ENCODE results near the gene AHR. TPM values are rescaled to one million over a fixed set of nuclear protein-coding genes. Genes with fewer than 3 reads are reported as not detected.

AHR gene
- total and polyA plus RNA-seq, 4 experiments from 2014 or later: 5.3 to 38.8 (median 27.3) TPM

DNA sequence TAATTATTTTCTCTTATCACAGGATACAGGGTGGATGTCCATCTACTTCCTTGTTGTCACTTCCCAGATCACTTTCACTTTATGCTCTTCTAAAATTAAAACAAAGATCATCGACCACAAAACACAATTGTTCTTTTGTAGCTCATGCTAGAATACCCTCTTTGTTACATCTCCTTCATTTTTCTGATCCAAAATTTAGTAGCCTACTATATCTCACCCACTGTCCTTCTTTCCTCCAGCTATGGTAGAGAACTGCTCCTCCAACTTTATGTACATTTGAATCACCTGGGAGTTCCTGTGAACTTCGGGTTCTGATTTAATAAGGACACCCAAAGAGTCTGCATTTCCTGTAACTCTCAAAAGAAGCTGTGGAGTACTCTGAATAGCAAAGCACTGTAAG lies 1.2 kb upstream of the AHR start:
- H3K36me3 ChIP-seq (ENCODE audit: insufficient read depth, low read length): no peaks in the 10 kb centered on the region
- peak overlapping the region; percentile 90 for H3K27ac ChIP-seq (ENCODE audit: low read depth, low read length)
- peaks cover 0 to 3% (median 0%) of the 10 kb centered on the region in 8 donors for H3K9me3 Mint-ChIP-seq
- no peaks in the 10 kb centered on the region for H3K27me3 Mint-ChIP-seq
- H3K27me3 ChIP-seq (ENCODE audit: insufficient read depth, low read length): no peaks in the 10 kb centered on the region
- H3K36me3 Mint-ChIP-seq: peaks cover 0 to 9% of the 10 kb centered on the region in 2 donors
- H3K4me1 ChIP-seq (ENCODE audit: insufficient read depth, low read length): peaks cover 38% of the 10 kb centered on the region
- H3K4me3 ChIP-seq (ENCODE audit: low read length in 2 of 2): no peak overlapping the region
- H3K4me1 Mint-ChIP-seq: peaks cover 21 to 29% (median 23%) of the 10 kb centered on the region in 4 donors
- peak overlapping the region; percentile 86 to 94 (median 91) for H3K27ac Mint-ChIP-seq
- peak overlapping the region; percentile 81 to 100 (median 92) for H3K4me3 Mint-ChIP-seq
- POLR2A ChIA-PET (ENCODE audit: partially characterized antibody): interaction anchor here (1.0 to 4.0 kb wide), 13 partner anchors 9 to 876 kb away, joined by 3 to 67 read pairs (median 7); partner anchors contain the start of genes BZW2 and CRPPA
- CTCF ChIA-PET (ENCODE audit: partially characterized antibody): interaction anchor here (1.6 to 3.1 kb wide), 3 partner anchors 10 to 314 kb away, joined by 4 to 12 read pairs (median 11); no protein-coding TSS in a partner anchor
- DNase-seq: no peak
- intact Hi-C loops (cut with micrococcal nuclease): no loop called here
- no peaks in the 10 kb centered on the region for H3K9me3 ChIP-seq (ENCODE audit: control insufficient read depth in 1 of 2, low read length in 2 of 2)

GRCh38 chr7:17298840-17299482 lies 509 bp downstream of the AHR start:
- peaks cover 0 to 3% (median 0%) of the 10 kb centered on the region in 8 donors for H3K9me3 Mint-ChIP-seq
- POLR2A ChIA-PET (ENCODE audit: partially characterized antibody): interaction anchor here (0.7 to 4.0 kb wide), 27 partner anchors 9 to 653 kb away, joined by 3 to 67 read pairs (median 4); partner anchors contain the start of genes ANKMY2 and BZW2
- CTCF ChIA-PET (ENCODE audit: partially characterized antibody): interaction anchor here (0.8 to 3.1 kb wide), 7 partner anchors 9 to 316 kb away, joined by 3 to 12 read pairs (median 4); no protein-coding TSS in a partner anchor

GRCh38 chr7:17299483-17299991 lies 1.1 kb downstream of the AHR start:
- no peaks in the 10 kb centered on the region for H3K36me3 ChIP-seq (ENCODE audit: insufficient read depth, low read length)
- Mint-ChIP-seq H3K4me3 (peak overlapping the region; percentile 92 to 100 (median 96)), H3K36me3 (peaks cover 0 to 9% of the 10 kb centered on the region in 2 donors), H3K27ac (peak overlapping the region; percentile 86 to 100 (median 95)), H3K9me3 (peaks cover 0 to 3% (median 0%) of the 10 kb centered on the region in 8 donors), H3K4me1 (peaks cover 27 to 36% (median 34%) of the 10 kb centered on the region in 4 donors), H3K27me3 (no peaks in the 10 kb centered on the region)
- H3K4me3 ChIP-seq (ENCODE audit: low read length in 2 of 2): peak overlapping the region; percentile 90 to 93
- H3K27ac ChIP-seq (ENCODE audit: low read depth, low read length): peak overlapping the region; percentile 90
- intact Hi-C loops (cut with micrococcal nuclease): loop anchor here (2.0 kb wide), 2 partner anchors 157 to 641 kb away; partner anchors contain the start of gene SNX13
- no peaks in the 10 kb centered on the region for H3K27me3 ChIP-seq (ENCODE audit: insufficient read depth, low read length)
- peak in 4 of 5 donors; percentile 40 to 55 (median 46) for DNase-seq
- H3K9me3 ChIP-seq (ENCODE audit: control insufficient read depth in 1 of 2, low read length in 2 of 2): no peaks in the 10 kb centered on the region
- CTCF ChIA-PET (ENCODE audit: partially characterized antibody): interaction anchor here (0.7 to 3.1 kb wide), 6 partner anchors 10 to 316 kb away, joined by 3 to 12 read pairs (median 3); no protein-coding TSS in a partner anchor
- peaks cover 56% of the 10 kb centered on the region for H3K4me1 ChIP-seq (ENCODE audit: insufficient read depth, low read length)
- POLR2A ChIA-PET (ENCODE audit: partially characterized antibody): interaction anchor here (0.6 to 4.0 kb wide), 17 partner anchors 8 to 654 kb away, joined by 3 to 67 read pairs (median 6); partner anchors contain the start of genes ANKMY2 and BZW2

More at GRCh38 chr7:17298840-17299482, 509 bp downstream of the AHR start:
- Mint-ChIP-seq H3K4me3 (peak overlapping the region; percentile 92 to 100 (median 96)), H3K27me3 (no peaks in the 10 kb centered on the region), H3K36me3 (peaks cover 0 to 9% of the 10 kb centered on the region in 2 donors), H3K4me1 (peaks cover 27 to 36% (median 29%) of the 10 kb centered on the region in 4 donors), H3K27ac (peak overlapping the region; percentile 86 to 100 (median 95))
- peak overlapping the region; percentile 90 for H3K27ac ChIP-seq (ENCODE audit: low read depth, low read length)
- peak overlapping the region; percentile 90 to 93 for H3K4me3 ChIP-seq (ENCODE audit: low read length in 2 of 2)
- no peaks in the 10 kb centered on the region for H3K27me3 ChIP-seq (ENCODE audit: insufficient read depth, low read length)
- no peaks in the 10 kb centered on the region for H3K36me3 ChIP-seq (ENCODE audit: insufficient read depth, low read length)
- no peaks in the 10 kb centered on the region for H3K9me3 ChIP-seq (ENCODE audit: control insufficient read depth in 1 of 2, low read length in 2 of 2)
- peaks cover 50% of the 10 kb centered on the region for H3K4me1 ChIP-seq (ENCODE audit: insufficient read depth, low read length)
- DNase-seq: peak; percentile 62 to 74 (median 71)
- intact Hi-C loops (cut with micrococcal nuclease): loop anchor here (1.0 to 2.0 kb wide), 4 partner anchors 65 to 653 kb away; partner anchors contain the start of genes BZW2 and SNX13

GRCh38 chr7:17300012-17300411 lies 1.6 kb downstream of the AHR start:
- POLR2A ChIA-PET (ENCODE audit: partially characterized antibody): interaction anchor here (0.6 to 4.0 kb wide), 16 partner anchors 8 to 654 kb away, joined by 3 to 67 read pairs (median 6); partner anchors contain the start of genes ANKMY2 and BZW2
- peaks cover 0 to 3% (median 0%) of the 10 kb centered on the region in 8 donors for H3K9me3 Mint-ChIP-seq

GRCh38 chr7:17300437-17300836 lies 2.0 kb downstream of the AHR start:
- Histone ChIP-seq H3K36me3 (ENCODE audit: insufficient read depth, low read length) (no peaks in the 10 kb centered on the region), H3K4me1 (ENCODE audit: insufficient read depth, low read length) (peaks cover 65% of the 10 kb centered on the region), H3K9me3 (ENCODE audit: control insufficient read depth in 1 of 2, low read length in 2 of 2) (no peaks in the 10 kb centered on the region), H3K27ac (ENCODE audit: low read depth, low read length) (peak overlapping the region; percentile 90), H3K4me3 (ENCODE audit: low read length in 2 of 2) (peak overlapping the region; percentile 90 to 93), H3K27me3 (ENCODE audit: insufficient read depth, low read length) (no peaks in the 10 kb centered on the region)
- no peaks in the 10 kb centered on the region for H3K27me3 Mint-ChIP-seq
- H3K27ac Mint-ChIP-seq: peak overlapping the region in 6 of 7 donors; percentile 86 to 100 (median 95)
- peaks cover 27 to 43% (median 39%) of the 10 kb centered on the region in 4 donors for H3K4me1 Mint-ChIP-seq
- DNase-seq: no peak
- intact Hi-C loops (cut with micrococcal nuclease): loop anchor here (5.0 kb wide), 1 partner anchor 347 kb away; no protein-coding TSS in a partner anchor
- POLR2A ChIA-PET (ENCODE audit: partially characterized antibody): interaction anchor here (0.6 to 4.0 kb wide), 11 partner anchors 7 to 654 kb away, joined by 3 to 67 read pairs (median 7); partner anchors contain the start of genes ANKMY2 and BZW2
- H3K36me3 Mint-ChIP-seq: peaks cover 0 to 11% of the 10 kb centered on the region in 2 donors
- H3K4me3 Mint-ChIP-seq: peak overlapping the region; percentile 92 to 100 (median 96)
- CTCF ChIA-PET (ENCODE audit: partially characterized antibody): interaction anchor here (1.1 to 3.1 kb wide), 2 partner anchors 9 to 237 kb away, joined by 3 to 23 read pairs; no protein-coding TSS in a partner anchor
- H3K9me3 Mint-ChIP-seq: peaks cover 0 to 3% (median 0%) of the 10 kb centered on the region in 8 donors

More at GRCh38 chr7:17300012-17300411, 1.6 kb downstream of the AHR start:
- CTCF ChIA-PET (ENCODE audit: partially characterized antibody): interaction anchor here (0.7 to 3.1 kb wide), 5 partner anchors 9 to 317 kb away, joined by 3 to 12 read pairs (median 3); no protein-coding TSS in a partner anchor
- Histone ChIP-seq H3K27me3 (ENCODE audit: insufficient read depth, low read length) (no peaks in the 10 kb centered on the region), H3K9me3 (ENCODE audit: control insufficient read depth in 1 of 2, low read length in 2 of 2) (no peaks in the 10 kb centered on the region), H3K4me1 (ENCODE audit: insufficient read depth, low read length) (peaks cover 60% of the 10 kb centered on the region), H3K27ac (ENCODE audit: low read depth, low read length) (peak overlapping the region; percentile 90), H3K36me3 (ENCODE audit: insufficient read depth, low read length) (no peaks in the 10 kb centered on the region), H3K4me3 (ENCODE audit: low read length in 2 of 2) (peak overlapping the region; percentile 90 to 93)
- H3K36me3 Mint-ChIP-seq: peaks cover 0 to 9% of the 10 kb centered on the region in 2 donors
- intact Hi-C loops (cut with micrococcal nuclease): loop anchor here (5.0 kb wide), 1 partner anchor 347 kb away; no protein-coding TSS in a partner anchor
- H3K27ac Mint-ChIP-seq: peak overlapping the region; percentile 86 to 100 (median 95)
- H3K27me3 Mint-ChIP-seq: no peaks in the 10 kb centered on the region
- peak overlapping the region; percentile 92 to 100 (median 96) for H3K4me3 Mint-ChIP-seq
- peaks cover 27 to 39% (median 37%) of the 10 kb centered on the region in 4 donors for H3K4me1 Mint-ChIP-seq
- no peak for DNase-seq

Measured in CD4-positive, alpha-beta memory T cell (primary cell).